HG03280 (cell line): Measurements from ENCODE around the gene RNF138.
"Not testable (repeated sequence)": the region's sequence is repeated elsewhere in the genome, so short reads cannot be mapped to it uniquely, and the experiment has no call there.

ENCODE experiments used
- ATAC-seq: cut with Tn5 transposase; IDR thresholded peaks from one replicate; pipeline ENCODE4 v1.9.1; 2021; ENCODE audit warnings: mild to moderate bottlenecking, moderate library complexity; ENCODE audit not compliant: unreplicated experiment

The RNF138 gene

DNA sequence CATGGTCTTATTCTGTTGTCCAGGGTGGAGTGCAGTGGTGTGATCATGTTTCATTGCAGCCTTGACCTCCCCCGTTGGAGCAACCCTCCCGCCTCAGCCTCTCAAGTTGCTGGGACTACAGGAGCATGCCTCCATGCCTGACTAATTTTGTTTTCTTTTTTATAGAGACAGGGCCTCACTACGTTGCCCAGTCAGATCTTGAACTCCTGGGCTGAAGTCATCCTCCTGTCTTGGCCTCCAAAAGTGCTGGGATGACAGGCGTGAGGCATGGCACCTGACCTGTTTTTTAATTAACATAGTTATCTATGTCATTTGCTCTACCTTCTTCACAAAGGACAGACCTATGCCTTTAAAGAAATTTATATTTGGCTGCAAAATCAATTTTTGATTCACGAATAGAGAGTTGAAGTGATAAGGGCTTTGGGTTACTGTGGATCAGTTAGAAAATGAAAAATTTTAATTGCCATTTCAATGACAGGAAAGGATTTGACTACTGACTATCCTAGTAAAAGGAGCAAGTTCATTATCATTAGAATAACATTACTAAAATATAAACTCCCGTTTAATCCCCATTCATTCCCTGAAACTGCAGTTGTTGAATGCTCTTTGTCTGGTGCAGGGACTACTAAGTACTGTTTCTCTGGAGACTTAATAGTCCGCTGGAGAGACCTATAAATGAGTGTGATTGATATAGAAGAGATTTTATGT is 3.7 kb downstream of the RNF138 start:
- no peak for ATAC-seq

DNA sequence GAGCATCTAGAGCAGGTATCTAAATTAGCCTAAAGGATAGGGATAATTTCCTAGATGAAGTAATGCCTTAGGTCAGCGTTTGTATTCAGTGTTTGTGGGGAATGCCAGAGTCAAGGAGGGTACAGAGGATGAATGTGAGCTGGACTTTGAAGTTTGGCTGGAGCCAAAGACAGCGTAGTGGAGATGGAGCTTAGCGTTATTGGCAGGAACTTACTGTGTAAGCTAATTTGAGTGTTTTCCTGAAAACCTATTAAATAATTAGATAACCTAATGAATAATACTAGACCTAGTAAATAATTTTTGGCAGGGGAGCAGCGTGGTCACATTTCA is 4.2 kb downstream of the RNF138 start:
- no peak for ATAC-seq

DNA sequence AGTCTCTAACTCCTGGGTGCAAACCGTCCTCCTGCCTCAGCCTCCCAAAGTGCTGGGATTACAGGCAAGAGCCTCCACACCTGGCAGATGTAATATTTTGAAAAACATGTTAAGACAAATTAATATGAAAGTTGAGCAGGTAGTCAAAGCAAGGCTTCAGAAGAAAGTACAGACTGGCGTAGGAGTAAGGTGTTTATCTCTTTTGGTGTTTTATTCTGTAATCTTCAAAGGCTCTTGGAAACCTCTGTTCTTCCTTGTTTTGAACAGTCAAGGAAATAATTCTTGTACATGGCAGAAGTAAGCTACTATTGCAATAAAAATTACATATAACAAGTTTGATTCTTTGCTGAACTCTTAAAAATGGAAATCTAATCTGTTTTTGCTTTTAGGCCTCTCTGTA is 5.3 kb downstream of the RNF138 start:
- no peak for ATAC-seq

DNA sequence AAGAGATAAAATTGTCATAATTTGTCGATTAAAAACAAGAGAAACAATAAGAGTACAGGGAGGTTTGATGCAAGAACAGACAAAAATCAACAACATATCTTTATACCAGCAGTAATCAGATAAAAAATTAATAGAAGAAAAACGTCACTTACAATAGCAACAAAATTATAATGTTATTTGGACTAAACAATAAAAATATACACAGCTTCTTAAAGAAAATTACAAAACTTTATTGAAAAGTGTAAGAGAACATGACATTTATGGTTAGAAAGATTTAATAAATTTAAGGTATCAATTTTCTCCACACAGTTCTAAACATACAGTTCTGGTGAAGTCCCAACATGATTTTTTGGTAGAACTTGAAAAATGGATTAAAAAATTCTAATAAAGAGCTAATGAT is 12.8 kb downstream of the RNF138 start:
- no peak for ATAC-seq

DNA sequence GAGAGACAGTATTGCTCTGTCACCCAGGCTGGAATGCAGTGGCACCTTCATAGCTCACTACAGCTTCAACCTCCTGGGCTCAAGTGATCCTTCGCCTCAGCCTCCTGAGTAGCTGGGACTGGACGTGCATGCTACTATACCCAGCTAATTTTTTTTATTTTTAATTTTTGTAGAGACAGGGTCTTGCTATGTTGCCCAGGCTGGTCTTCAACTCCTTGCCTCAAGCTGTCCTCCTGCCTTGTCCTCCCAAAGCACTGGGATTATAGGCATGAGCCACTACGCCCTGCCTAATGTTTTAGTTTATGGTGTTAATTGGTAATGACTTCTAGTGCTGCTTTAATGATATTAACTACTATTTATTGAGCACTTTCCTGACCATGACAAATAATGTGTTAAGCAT is 18.3 kb downstream of the RNF138 start:
- no peak for ATAC-seq

DNA sequence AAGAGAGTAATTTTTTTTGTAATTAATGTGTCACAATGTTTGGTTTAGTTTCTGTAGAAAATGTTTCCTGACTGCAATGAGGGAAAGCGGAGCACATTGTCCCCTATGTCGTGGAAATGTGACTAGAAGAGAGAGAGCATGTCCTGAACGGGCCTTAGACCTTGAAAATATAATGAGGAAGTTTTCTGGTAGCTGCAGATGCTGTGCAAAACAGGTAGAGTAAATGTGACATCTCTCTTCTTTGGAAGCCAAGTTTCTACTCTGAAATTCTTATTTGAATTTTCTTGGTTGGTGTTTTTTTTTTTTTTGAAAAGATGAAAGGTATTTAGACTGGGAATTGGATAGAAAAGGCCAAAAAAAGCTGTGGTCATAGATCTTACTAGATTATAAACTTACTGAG is 20.0 kb downstream of the RNF138 start:
- no peak for ATAC-seq

DNA sequence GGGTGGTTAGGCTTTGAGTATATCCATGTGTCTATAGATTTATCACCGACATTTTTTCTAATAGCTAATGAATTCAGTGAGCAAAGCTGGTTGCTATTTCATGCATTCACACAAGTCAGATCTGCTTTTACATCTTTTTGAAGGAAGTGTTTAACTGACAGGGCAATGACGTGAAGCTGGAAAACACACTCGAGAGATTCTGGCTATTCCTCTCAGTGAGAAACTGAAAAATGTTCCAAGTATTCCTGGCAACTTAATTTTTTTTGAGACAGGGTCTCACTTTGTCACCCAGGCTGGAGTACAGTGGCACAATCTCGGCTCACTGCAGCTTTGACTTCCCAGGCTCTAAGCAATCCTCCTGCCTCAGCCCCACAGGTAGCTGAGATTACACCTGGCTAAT is 21.2 kb downstream of the RNF138 start:
- no peak for ATAC-seq

DNA sequence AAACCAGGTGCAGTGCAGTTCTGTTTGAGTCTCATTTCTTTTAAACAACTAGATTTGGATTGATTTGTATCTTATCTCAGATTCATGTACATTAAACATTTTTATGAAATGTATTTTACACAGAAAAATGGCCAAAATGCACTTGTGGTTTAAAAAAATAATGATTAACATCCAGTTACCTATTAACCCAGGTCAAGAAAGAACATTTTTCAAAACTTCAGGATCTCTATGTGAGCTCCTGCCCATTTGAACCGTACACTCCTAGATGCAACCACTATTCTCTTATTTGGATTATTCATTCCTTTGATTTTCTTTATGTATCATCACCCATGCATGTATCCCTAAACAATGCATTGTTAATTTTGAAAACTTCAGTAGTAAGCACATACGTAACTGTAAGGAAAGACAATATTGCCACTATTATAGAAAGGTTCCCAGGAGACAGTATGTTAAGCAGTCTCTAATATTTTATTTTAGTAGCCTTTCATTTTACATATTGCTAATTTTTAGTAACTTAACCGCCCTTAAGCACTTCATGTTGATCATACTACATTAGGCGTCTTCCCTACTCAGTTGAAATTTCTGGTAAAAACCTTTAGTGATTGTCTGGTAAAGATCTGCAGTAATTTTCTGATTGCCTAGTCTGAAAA is 22.7 kb downstream of the RNF138 start:
- no peak for ATAC-seq

DNA sequence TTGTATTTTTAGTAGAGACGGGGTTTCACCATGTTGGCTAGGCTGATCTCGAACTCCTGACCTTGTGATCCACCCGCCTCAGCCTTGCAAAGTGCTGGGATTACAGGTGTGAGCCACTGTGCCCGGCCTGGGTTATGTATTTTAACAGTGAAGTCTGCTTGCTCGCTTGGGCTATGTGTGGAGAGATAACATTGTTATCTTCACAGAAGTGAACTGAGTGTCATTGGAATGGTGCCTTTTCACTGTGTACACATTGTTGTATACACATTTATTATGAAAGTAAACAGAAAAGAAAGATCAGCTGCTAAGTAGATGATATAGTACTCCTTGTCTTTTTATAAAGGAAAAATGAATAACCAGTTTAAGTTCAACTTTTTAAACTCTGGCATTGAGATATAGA is 30.4 kb downstream of the RNF138 start:
- no peak for ATAC-seq

DNA sequence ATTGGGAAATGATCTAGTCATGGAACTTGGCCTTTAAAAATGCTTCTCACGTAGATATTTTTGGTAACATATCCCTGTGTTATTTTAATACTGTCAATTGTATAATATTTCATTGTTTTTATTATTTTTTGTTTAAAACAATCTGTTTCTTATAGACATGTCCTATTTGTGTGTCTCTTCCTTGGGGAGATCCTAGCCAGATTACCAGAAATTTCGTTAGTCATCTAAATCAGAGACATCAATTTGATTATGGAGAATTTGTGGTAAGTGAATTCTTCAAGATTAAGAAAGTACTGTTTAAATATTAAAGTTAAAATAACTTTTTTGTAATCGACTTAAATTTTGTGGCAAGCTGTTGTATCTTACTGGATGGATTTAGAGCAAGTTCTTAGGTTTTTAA is 34.9 kb downstream of the RNF138 start:
- ATAC-seq: no peak

DNA sequence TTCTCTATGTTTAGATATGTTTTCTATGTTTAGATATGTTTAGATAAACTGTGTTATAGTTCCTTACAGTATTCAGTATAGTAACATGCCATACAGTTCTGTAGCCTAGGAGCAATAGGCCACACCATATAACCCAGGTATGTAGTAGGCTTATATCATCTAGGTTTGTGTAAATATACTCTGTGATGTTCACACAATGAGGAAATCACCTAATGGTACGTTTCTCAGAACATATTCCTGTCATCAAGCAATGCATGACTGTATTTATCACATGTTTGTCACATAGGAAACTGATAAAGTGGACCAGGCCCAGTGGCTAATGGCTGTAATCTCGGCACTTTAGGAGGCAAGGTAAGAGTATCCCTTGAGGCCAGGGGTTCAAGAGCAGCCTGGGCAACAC is 44.0 kb downstream of the RNF138 start:
- ATAC-seq: no peak

DNA sequence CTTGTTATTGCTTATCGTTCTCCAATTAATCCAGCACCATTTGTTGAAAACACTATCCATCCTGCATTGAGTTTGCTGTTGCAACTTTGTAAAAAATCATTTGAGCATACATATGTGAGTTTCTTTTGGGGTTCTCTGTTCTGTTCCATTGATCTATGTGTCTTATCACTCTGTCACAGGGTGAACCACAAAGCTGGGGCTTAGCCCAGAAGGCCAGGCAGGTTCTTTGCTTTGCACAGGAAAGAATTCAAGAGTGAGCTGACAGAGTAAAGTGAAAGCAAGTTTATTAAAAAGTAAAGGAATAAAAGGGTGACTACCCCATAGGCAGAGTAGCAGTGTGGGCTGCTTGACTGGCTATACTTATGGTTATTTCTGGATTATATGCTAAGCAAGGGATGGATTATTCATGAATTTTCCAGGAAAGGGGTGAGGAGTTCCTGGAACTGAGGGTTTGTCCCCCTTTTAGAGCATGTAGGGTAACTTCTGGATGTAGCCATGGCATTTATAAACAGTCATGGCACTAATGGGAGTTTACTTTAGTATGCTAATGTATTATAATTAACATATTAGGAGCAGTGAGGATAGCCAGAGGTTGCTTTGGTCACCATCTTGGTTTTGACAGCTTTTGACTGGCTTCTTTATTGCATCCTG is 46.8 kb downstream of the RNF138 start:
- no peak for ATAC-seq

DNA sequence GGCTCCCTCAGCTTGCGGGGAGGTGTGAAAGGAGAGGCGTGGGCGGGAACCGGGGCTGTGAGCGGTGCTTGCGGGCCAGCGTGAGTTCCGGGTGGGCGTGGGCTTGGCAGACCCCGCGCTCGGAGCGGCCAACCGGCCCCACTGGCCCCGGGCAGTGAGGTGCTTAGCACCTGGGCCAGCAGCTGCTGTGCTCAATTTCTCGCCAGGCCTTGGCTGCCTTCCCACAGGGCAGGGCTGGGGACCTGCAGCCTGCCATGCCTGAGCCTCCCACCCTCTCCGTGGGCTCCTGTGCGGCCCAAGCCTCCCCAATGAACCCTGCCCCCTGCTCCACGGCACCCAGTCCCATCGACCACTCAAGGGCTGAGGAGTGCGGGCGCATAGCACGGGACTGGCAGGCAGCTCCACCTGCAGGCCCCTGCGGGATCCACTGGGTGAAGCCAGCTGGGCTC is 48.2 kb downstream of the RNF138 start:
- ATAC-seq: no peak

DNA sequence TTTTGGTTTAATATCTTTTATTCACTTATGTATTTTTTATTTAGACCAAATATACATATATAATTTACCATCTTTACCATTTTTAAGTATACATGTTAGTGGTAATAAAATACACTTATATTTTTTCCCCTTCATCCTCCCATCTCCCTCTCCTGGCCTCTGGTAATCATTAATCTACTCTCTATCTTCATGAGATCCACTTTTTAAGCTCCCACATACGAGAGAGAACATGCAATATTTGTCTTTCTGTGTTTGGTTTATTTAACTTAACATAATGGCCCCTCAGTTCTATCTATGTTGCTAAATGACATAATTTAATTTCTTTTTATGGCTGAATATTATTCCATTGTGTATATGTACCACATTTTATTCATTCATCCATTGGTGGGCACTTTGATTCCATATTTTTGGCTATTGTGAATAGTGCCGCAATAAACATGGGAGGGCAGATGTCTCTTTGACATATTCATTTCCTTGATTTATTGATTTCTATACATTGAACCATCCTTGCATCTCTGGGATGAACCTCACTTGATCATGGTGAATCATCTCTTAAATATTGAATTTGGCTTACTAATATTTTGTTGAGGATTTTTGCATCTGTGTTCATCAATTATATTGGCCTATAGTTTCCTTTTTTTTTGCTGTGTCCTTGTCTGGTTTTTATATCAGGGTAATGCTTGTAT is 56.7 kb downstream of the RNF138 start:
- ATAC-seq: no peak

DNA sequence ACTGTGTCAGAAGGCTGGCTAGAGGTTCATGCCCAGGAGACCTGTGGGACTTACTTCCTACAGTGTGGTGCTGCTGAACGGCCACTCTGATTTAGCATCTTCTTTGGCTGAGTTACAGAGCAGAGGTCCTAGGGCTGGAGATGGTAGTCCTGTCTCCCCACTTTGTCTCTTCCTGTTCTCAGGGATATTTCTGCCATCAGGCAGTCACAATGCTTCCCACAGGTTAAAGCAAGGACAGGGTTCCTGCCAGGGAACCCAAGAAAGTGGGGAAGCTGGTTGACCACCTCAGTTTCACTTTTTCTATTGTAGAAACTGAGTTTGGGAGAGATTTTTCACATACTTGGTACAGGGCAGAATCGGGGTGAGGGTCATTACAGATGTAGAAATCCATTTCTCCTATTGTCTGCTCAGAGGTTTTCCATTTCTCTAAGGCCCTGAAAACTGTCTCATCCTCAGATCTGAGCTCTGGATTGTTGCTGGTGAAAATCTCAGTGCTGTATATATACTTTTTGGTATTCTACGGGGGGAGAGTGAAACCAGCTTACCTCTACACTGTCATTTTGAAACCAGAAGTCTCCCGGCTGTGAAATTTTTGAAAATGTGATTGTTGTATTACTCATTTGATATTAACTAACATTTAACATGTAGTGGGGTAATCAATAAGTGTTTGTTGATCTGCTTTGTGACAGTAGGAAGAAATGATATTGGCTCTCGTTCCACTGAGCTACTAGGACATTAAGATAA is 61.2 kb downstream of the RNF138 start:
- ATAC-seq: peak; percentile 61

DNA sequence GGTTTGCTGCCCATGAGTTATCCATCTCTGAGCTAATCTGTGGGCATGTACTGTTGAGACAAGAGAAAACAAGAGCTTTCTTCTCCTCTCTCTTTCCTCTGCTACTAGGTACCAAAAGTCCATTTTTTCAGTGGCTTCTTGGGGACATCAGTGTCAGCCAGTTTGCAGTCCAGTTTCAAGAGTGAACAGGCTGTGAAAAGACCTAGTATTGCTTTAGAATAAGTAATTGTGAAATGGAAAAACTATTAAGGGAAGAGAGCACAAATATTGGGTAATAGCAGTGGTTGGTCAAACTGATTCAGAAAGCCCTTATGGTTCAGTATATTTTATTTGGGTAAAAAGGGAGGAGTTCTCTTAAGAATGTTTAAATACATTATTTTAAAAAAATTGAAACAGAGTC is 65.2 kb downstream of the RNF138 start:
- ATAC-seq: no peak

DNA sequence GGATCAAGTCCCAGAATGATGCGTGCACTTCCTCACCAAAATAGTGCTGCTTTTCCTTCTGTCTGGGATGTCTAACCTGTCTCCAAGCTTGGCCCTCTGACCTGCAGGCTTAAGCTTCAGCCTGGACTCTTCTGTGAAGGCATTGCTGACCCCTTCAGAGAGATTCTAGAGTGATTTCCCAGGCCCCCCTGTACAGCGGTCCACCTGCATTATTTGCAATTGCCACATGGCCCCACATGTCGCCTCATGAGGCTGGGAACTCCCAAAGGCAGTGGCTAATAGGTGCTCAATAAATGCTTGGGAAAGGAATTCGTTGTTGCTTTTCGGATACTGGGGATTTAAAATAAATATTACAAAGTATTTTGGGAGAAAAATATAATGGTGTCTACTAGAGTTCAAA is 65.9 kb downstream of the RNF138 start:
- ATAC-seq: no peak

DNA sequence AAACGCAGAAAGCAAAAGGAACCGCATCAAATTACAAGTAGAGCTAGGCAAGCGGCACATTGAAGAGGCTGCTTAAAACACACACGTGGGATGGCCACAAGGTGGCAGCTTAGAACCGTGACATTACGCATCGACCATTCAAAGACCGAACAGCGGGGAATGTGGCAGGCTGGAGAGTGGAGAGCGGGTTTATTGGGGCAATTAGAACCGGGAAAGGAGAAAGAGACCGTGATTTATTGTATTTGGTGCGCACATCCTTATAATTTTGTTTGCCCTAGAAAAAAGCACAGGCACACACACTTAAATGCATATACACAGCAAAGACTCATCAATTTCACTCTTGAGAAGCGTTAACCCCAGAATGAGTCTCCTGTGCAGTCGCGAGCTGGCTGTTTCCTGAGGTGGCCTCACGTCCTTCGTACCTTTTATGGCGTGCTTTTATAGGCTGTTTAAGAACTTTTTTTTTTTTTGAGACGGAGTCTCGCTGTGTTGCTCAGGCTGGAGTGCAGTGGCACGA is 66.5 kb downstream of the RNF138 start:
- ATAC-seq: peak; percentile 94

DNA sequence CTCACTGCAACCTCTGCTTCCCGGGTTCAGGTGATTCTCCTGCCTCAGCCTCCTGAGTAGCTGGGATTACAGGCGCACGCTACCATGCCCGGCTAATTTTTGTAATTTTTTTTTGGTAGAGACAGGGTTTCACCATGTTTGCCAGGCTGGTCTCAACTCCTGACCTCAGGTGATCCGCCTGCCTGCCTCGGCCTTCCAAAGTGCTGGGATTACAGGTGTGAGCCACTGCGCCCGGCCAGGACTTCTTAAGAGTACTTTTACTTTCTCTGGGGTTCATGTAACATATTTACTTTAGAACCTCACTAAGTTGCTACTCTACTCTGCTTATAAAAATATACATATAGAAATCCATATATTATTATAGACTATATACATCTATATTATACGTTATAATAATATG is 67.0 kb downstream of the RNF138 start:
- ATAC-seq: not testable (repeated sequence)

DNA sequence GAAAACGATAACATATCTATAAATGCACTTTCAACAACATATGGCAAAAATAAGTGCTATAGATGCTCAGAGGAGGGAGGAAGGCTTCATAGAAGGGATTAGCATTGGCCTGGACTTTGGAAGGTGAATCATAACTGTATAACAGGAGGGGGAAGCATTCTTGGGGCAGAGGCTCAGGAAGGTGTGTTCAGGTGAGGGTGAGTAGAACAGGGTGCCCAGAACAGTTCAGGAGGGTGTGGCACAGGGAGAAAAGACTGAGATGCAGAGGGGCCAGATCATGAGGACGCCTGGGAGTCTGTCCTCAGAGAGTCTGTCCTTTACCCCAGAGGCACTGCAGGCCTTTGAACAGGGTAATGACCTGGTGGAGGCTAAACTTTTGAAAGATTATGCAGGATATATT is 68.9 kb downstream of the RNF138 start:
- ATAC-seq: no peak
